A549 (cell line): Measurements from ENCODE around the gene ENTHD1. TPM values are rescaled to one million over a fixed set of nuclear protein-coding genes. Genes with fewer than 3 reads are reported as not detected.

ENCODE experiments used
- ATAC-seq, 2 experiments: fragments of 200-7000 bp in 1 of 2; fragments of >200 bp in 1 of 2; cut with Nextera tagmentation in 1 of 2; cut with Tn5 transposase in 1 of 2; 3 replicates each; pipeline versions ENCODE4 v1.8.0 to v1.9.1; 2018 to 2020; ENCODE audit warnings: mild to moderate bottlenecking in 1 of 2, moderate library complexity in 1 of 2
- CTCF ChIA-PET: fragments of 300-600 bp; sonication (Branson Sonifier 250); formaldehyde crosslinking; extraction: SDS; loops from one replicate; lab custom pipeline; 2021; ENCODE audit warnings: antibody characterized with exemption, inconsistent platforms; lab: Yijun Ruan, JAX
- POLR2A ChIA-PET: fragments of 350-600 bp; formaldehyde crosslinking; extraction: SDS; loops from one replicate; lab custom pipeline; 2021; ENCODE audit warnings: antibody characterized with exemption, inconsistent platforms; lab: Yijun Ruan, JAX
- DNase-seq, 2 experiments: peaks; one replicate each; pipeline versions ENCODE4 v3.0.0 to v3.0.0-alpha.2; 2011 to 2016; ENCODE audit warnings: low read depth in 1 of 2, low spot score in 1 of 2
- FAIRE-seq: peaks from 2 replicates; lab custom pipeline; 2011; peaks lifted over from hg19 to GRCh38; lab: Jason Lieb, UNC
- H3K27ac ChIP-seq, 2 experiments: fragments of >200 bp; sonication (Bioruptor Twin); formaldehyde crosslinking; 3 replicates each; pipeline ENCODE4 v1.5.1; 2016 to 2017
- H3K4me1 ChIP-seq: fragments of >200 bp; sonication (Bioruptor Twin); formaldehyde crosslinking; 3 replicates; pipeline ENCODE4 v1.6.1; 2016
- H3K4me2 ChIP-seq: fragments of >200 bp; sonication (Bioruptor Twin); formaldehyde crosslinking; 3 replicates; pipeline ENCODE4 v1.6.1; 2016
- H3K4me3 ChIP-seq: fragments of >200 bp; sonication (Bioruptor Twin); formaldehyde crosslinking; 3 replicates; pipeline ENCODE4 v1.5.1; 2016
- H3K9me3 ChIP-seq: fragments of >200 bp; sonication (Bioruptor Twin); formaldehyde crosslinking; 3 replicates; pipeline ENCODE4 v1.6.1; 2016
- ATOH8 ChIP-seq: fragments of 250-450 bp; sonication (Bioruptor Pico); IDR thresholded peaks from 2 replicates; pipeline ENCODE4 v1.5.0; 2020; ENCODE audit warnings: low read depth, mild to moderate bottlenecking, moderate library complexity
- CBX2 ChIP-seq: fragments of 200-600 bp; sonication (generic); IDR thresholded peaks from 2 replicates; pipeline ENCODE4 v1.6.1; 2016; ENCODE audit warnings: low read depth, mild to moderate bottlenecking, borderline replicate concordance
- CBX8 ChIP-seq: fragments of 200-600 bp; sonication (generic); IDR thresholded peaks from 2 replicates; pipeline ENCODE4 v1.6.1; 2016
- CHD2 ChIP-seq: fragments of 150-350 bp; IDR thresholded peaks from 2 replicates; pipeline ENCODE4 v1.6.1; 2014; ENCODE audit warnings: low read length; ENCODE audit not compliant: partially characterized antibody
- CTCF ChIP-seq: fragments of >200 bp; sonication (Bioruptor Twin); formaldehyde crosslinking; IDR thresholded peaks from 3 replicates; pipeline ENCODE4 v1.5.1; 2016
- E2F6 ChIP-seq: IDR thresholded peaks from 2 replicates; pipeline ENCODE4 v1.6.1; 2012; ENCODE audit warnings: low read depth, borderline replicate concordance
- EHF ChIP-seq: fragments of 250-450 bp; sonication (Bioruptor Pico); IDR thresholded peaks from 2 replicates; pipeline ENCODE4 v1.5.0; 2020; ENCODE audit warnings: mild to moderate bottlenecking
- EHMT2 ChIP-seq: fragments of 200-600 bp; sonication (generic); IDR thresholded peaks from 2 replicates; pipeline ENCODE4 v1.6.1; 2016; ENCODE audit warnings: antibody characterized with exemption, low read depth, mild to moderate bottlenecking, moderate library complexity
- ESRRA ChIP-seq: fragments of 150-350 bp; IDR thresholded peaks from 2 replicates; pipeline ENCODE4 v1.6.1; 2014; ENCODE audit warnings: mild to moderate bottlenecking, low read length, borderline replicate concordance
- FOSL2 ChIP-seq, 2 experiments: fragments of 450-650 bp in 1 of 2; fragments of >200 bp in 1 of 2; sonication (Bioruptor Twin) in 1 of 2; formaldehyde crosslinking; IDR thresholded peaks; 2 replicates each; pipeline versions ENCODE4 v1.5.0 to v1.6.1; 2016 to 2020; ENCODE audit warnings: mild to moderate bottlenecking in 1 of 2, moderate library complexity in 1 of 2
- GATA3 ChIP-seq: IDR thresholded peaks from 2 replicates; pipeline ENCODE4 v1.6.1; 2012; ENCODE audit warnings: borderline replicate concordance
- HES2 ChIP-seq: fragments of >200 bp; sonication (Bioruptor Twin); formaldehyde crosslinking; IDR thresholded peaks from 2 replicates; pipeline ENCODE4 v1.6.1; 2016
- HEYL ChIP-seq: fragments of 250-450 bp; sonication (Bioruptor Pico); IDR thresholded peaks from 2 replicates; pipeline ENCODE4 v1.8.0; 2021; ENCODE audit warnings: mild to moderate bottlenecking, moderate library complexity
- HOXB13 ChIP-seq: fragments of 250-450 bp; sonication (Bioruptor Pico); IDR thresholded peaks from 2 replicates; pipeline ENCODE4 v1.5.0; 2020; ENCODE audit warnings: low read depth, mild to moderate bottlenecking, moderate library complexity
- KDM5A ChIP-seq: fragments of 200-600 bp; sonication (generic); IDR thresholded peaks from 2 replicates; pipeline ENCODE4 v1.6.1; 2016; ENCODE audit warnings: antibody characterized with exemption, mild to moderate bottlenecking
- MAX ChIP-seq: IDR thresholded peaks from 2 replicates; pipeline ENCODE4 v1.6.1; 2012
- PBX3 ChIP-seq: IDR thresholded peaks from 2 replicates; pipeline ENCODE4 v1.6.1; 2012
- RAD21 ChIP-seq, 2 experiments: fragments of >200 bp in 1 of 2; sonication (Bioruptor Twin) in 1 of 2; formaldehyde crosslinking in 1 of 2; IDR thresholded peaks in 1 of 2; conservative IDR thresholded peaks in 1 of 2; 2 replicates in 1 of 2; 3 replicates in 1 of 2; pipeline ENCODE4 v1.6.1; 2012 to 2018; ENCODE audit warnings: inconsistent platforms in 1 of 2
- RARB ChIP-seq: fragments of 250-450 bp; sonication (Bioruptor Pico); IDR thresholded peaks from 2 replicates; pipeline ENCODE4 v1.8.0; 2021; ENCODE audit warnings: mild to moderate bottlenecking, moderate library complexity
- RNF2 ChIP-seq: fragments of 200-600 bp; sonication (generic); IDR thresholded peaks from 2 replicates; pipeline ENCODE4 v1.6.1; 2016; ENCODE audit warnings: low read depth, mild to moderate bottlenecking, antibody characterized with exemption, moderate library complexity, borderline replicate concordance
- SMC3 ChIP-seq: fragments of >200 bp; sonication (Bioruptor Twin); formaldehyde crosslinking; IDR thresholded peaks from 3 replicates; pipeline ENCODE4 v1.6.1; 2018; ENCODE audit warnings: inconsistent platforms
- SREBF2 ChIP-seq: fragments of 450-650 bp; IDR thresholded peaks from 2 replicates; pipeline ENCODE4 v1.6.1; 2014; ENCODE audit warnings: mild to moderate bottlenecking, moderate library complexity
- TFCP2L1 ChIP-seq: fragments of 250-450 bp; sonication (Bioruptor Pico); IDR thresholded peaks from 2 replicates; pipeline ENCODE4 v1.5.0; 2021; ENCODE audit warnings: mild to moderate bottlenecking
- ZNF302 ChIP-seq: fragments of 250-450 bp; sonication (Bioruptor Pico); IDR thresholded peaks from 2 replicates; pipeline ENCODE4 v1.9.0; 2021; ENCODE audit warnings: inconsistent platforms, mild to moderate bottlenecking, moderate library complexity
- ZSCAN20 ChIP-seq: fragments of 250-450 bp; sonication (Bioruptor Pico); IDR thresholded peaks from 2 replicates; pipeline ENCODE4 v1.8.0; 2022; ENCODE audit warnings: mild to moderate bottlenecking, moderate library complexity
- WGBS: methylation state at CpG from one replicate; pipeline ENCODE4 v1.1.6; 2017; ENCODE audit errors: missing lambda C conversion rate; 5-methylcytosine and 5-hydroxymethylcytosine counted together
- polyA plus RNA-seq, 4 experiments: library from polyadenylated mRNA; depleted of rRNA in 3 of 4; stranded (reverse); fragments of >200 nt; fragmentation: RNase III in 1 of 4; extraction: RNeasy Plus Mini Kit Qiagen cat#74134 plus additional on column Dnase treatment in 1 of 4; gene quantifications; 2 replicates in 3 of 4; 3 replicates in 1 of 4; pipeline ENCODE4 v1.2.3, GENCODE V29; 2011 to 2017

Gene ENTHD1
- polyA plus RNA-seq, 2 of the 4 experiments (the other 2 are of a cell fraction) = not detected

GRCh38 chr22:39924286-39924685 lies 30.7 kb upstream of the ENTHD1 start (continued):
- TF ChIP-seq E2F6 = no peak
- no peak for TF ChIP-seq EHMT2
- TF ChIP-seq PBX3 = no peak
- TF ChIP-seq MAX = no peak
- TF ChIP-seq HES2 = no peak

GRCh38 chr22:39923696-39924095 lies 30.1 kb upstream of the ENTHD1 start:
- Histone ChIP-seq H3K4me1 (no peaks in the 10 kb centered on the region), H3K4me3 (no peak overlapping the region), H3K9me3 (no peaks in the 10 kb centered on the region), H3K27ac (no peak overlapping the region), H3K4me2 (no peak overlapping the region)
- no peak for ATAC-seq
- ChIA-PET CTCF (interaction anchor here (0.7 to 1.0 kb wide), 2 partner anchors 9 to 110 kb away, joined by 3 read pairs; no protein-coding TSS in a partner anchor), POLR2A (no interaction called here)
- TF ChIP-seq CTCF = no peak
- no peak for TF ChIP-seq CBX2
- TF ChIP-seq SMC3 = no peak
- no peak for TF ChIP-seq RAD21 (conservative IDR thresholded peaks at IDR 0.05 in 1 of 2, IDR thresholded peaks at IDR 0.05 in 1 of 2)
- TF ChIP-seq SREBF2 = no peak
- no peak for TF ChIP-seq EHF (CRISPR knock-in tag)
- TF ChIP-seq E2F6 = no peak
- no peak for TF ChIP-seq ESRRA
- TF ChIP-seq FOSL2 (IDR thresholded peaks at IDR 0.05) = no peak
- TF ChIP-seq FOSL2 (CRISPR knock-in tag; IDR thresholded peaks at IDR 0.05) = no peak
- TF ChIP-seq HEYL (CRISPR knock-in tag) = no peak
- no peak for DNase-seq
- FAIRE-seq = no peak
- WGBS = 49% methylated on average over 5 of the region's 5 CpGs

GRCh38 chr22:39920134-39920743 lies 26.7 kb upstream of the ENTHD1 start:
- DNase-seq (no peak), ATAC-seq (no peak), FAIRE-seq (no peak)
- H3K4me1 ChIP-seq = no peaks in the 10 kb centered on the region
- no peaks in the 10 kb centered on the region for H3K9me3 ChIP-seq
- CTCF ChIA-PET = no interaction called here
- WGBS = 56% methylated on average over 6 of the region's 8 CpGs
- TF ChIP-seq E2F6 (no peak), HOXB13 (CRISPR knock-in tag) (no peak), CHD2 (no peak), RNF2 (no peak), GATA3 (no peak), KDM5A (no peak), ZNF302 (no peak), TFCP2L1 (CRISPR knock-in tag) (no peak), SREBF2 (no peak), RARB (no peak), ATOH8 (CRISPR knock-in tag) (no peak), CBX8 (no peak), PBX3 (no peak), ZSCAN20 (CRISPR knock-in tag) (no peak)
- no peak overlapping the region for H3K27ac ChIP-seq
- POLR2A ChIA-PET = no interaction called here
- H3K4me2 ChIP-seq = no peak overlapping the region
- no peak overlapping the region for H3K4me3 ChIP-seq
